PC-3 (cell line): ENCODE measurements around the gene ASB7. TPM values are rescaled to one million over a fixed set of nuclear protein-coding genes. Genes with fewer than 3 reads are reported as not detected.

Source experiments
- ATAC-seq: fragments of 200-7000 bp; cut with Tn5 transposase; 2 replicates; pipeline ENCODE4 v1.9.1; 2020; ENCODE audit warnings: mild to moderate bottlenecking, moderate library complexity
- BruUV-seq: library from RNA; stranded (reverse); fragments of 400-500 nt; replicated peaks from 2 replicates; lab custom pipeline; 2021; lab: Mats Ljungman, UMichigan
- CTCF ChIA-PET: fragments of 300-600 bp; sonication (Branson Sonifier 250); formaldehyde crosslinking; loops from one replicate; lab custom pipeline; 2022; ENCODE audit warnings: antibody characterized with exemption; lab: Charles Lee
- POLR2A ChIA-PET: fragments of 300-600 bp; sonication (Branson Sonifier 250); formaldehyde crosslinking; loops from one replicate; lab custom pipeline; 2022; ENCODE audit warnings: antibody characterized with exemption; ENCODE audit not compliant: unreplicated experiment; lab: Charles Lee
- DNase-seq: peaks from one replicate; pipeline ENCODE4 v3.0.0-alpha.2; 2015
- H2AFZ ChIP-seq: fragments of 300-600 bp; sonication (generic); 2 replicates; pipeline ENCODE4 v1.6.0; 2016; ENCODE audit warnings: antibody characterized with exemption, low read length
- H3F3A ChIP-seq: fragments of 300-600 bp; sonication (generic); one replicate; pipeline ENCODE4 v1.6.0; 2017; ENCODE audit warnings: antibody characterized with exemption, low read length, control low read depth, mild to moderate bottlenecking; ENCODE audit not compliant: unreplicated experiment
- H3K27ac ChIP-seq: fragments of 300-600 bp; sonication (generic); 2 replicates; pipeline ENCODE4 v1.5.1; 2016; ENCODE audit warnings: mild to moderate bottlenecking, low read length
- H3K27me3 ChIP-seq: fragments of 300-600 bp; sonication (generic); 2 replicates; pipeline ENCODE4 v1.6.1; 2016; ENCODE audit warnings: low read length, mixed read lengths
- H3K36me3 ChIP-seq: fragments of 300-600 bp; sonication (generic); 2 replicates; pipeline ENCODE4 v1.6.1; 2016; ENCODE audit warnings: low read depth, mixed run types, low read length, mixed read lengths
- H3K4me1 ChIP-seq: fragments of 300-600 bp; sonication (generic); 2 replicates; pipeline ENCODE4 v1.5.1; 2016; ENCODE audit warnings: low read length; ENCODE audit not compliant: insufficient read depth
- H3K4me2 ChIP-seq: fragments of 300-600 bp; sonication (generic); 2 replicates; pipeline ENCODE4 v1.6.0; 2016; ENCODE audit warnings: low read length
- H3K4me3 ChIP-seq: fragments of 300-600 bp; sonication (generic); 2 replicates; pipeline ENCODE4 v1.5.1; 2016; ENCODE audit warnings: mild to moderate bottlenecking, low read length, mixed read lengths
- H3K79me2 ChIP-seq: fragments of 300-600 bp; sonication (generic); 2 replicates; pipeline ENCODE4 v1.6.1; 2017; ENCODE audit warnings: low read length, mixed read lengths
- H3K9ac ChIP-seq: fragments of 300-600 bp; sonication (generic); 2 replicates; pipeline ENCODE4 v1.6.0; 2016; ENCODE audit warnings: mild to moderate bottlenecking, low read length
- H3K9me2 ChIP-seq: fragments of 300-600 bp; sonication (generic); replicated peaks from 2 replicates; pipeline ENCODE4 v1.6.1; 2016; ENCODE audit warnings: mixed run types, low read length, mixed read lengths
- H3K9me3 ChIP-seq: fragments of 300-600 bp; sonication (generic); 2 replicates; pipeline ENCODE4 v1.6.1; 2016; ENCODE audit warnings: low read length, mixed read lengths
- H4K20me1 ChIP-seq: fragments of 300-600 bp; sonication (generic); 2 replicates; pipeline ENCODE4 v1.6.1; 2016; ENCODE audit warnings: low read length, mixed read lengths
- EZH2 ChIP-seq: fragments of 300-600 bp; sonication (generic); IDR thresholded peaks from one replicate; pipeline ENCODE4 v1.6.1; 2017; ENCODE audit warnings: antibody characterized with exemption, mild to moderate bottlenecking, low read length; ENCODE audit not compliant: unreplicated experiment
- EZH2phosphoT487 ChIP-seq: fragments of 300-600 bp; sonication (generic); IDR thresholded peaks from 2 replicates; pipeline ENCODE4 v1.6.1; 2018; ENCODE audit warnings: mild to moderate bottlenecking, antibody characterized with exemption, low read length, borderline replicate concordance
- intact Hi-C: fragments of 100-400 bp; cut with micrococcal nuclease; formaldehyde crosslinking; loops from 2 replicates; pipeline ENCODE4 v1.9.0; 2023
- total RNA-seq: library from RNA; depleted of rRNA; stranded (reverse); fragments of >200 nt; gene quantifications from 2 replicates; pipeline ENCODE4 v1.2.3, GENCODE V29; 2014
- TF ChIP-seq, protein P1 (sequence below): fragments of 300-600 bp; sonication (generic); conservative IDR thresholded peaks from 2 replicates; pipeline ENCODE4 v1.5.1; 2017; ENCODE audit warnings: antibody characterized with exemption, low read depth, mild to moderate bottlenecking, low read length

ASB7 gene
- total RNA-seq, 1 experiment from 2014 or later, result 7.8 TPM

DNA sequence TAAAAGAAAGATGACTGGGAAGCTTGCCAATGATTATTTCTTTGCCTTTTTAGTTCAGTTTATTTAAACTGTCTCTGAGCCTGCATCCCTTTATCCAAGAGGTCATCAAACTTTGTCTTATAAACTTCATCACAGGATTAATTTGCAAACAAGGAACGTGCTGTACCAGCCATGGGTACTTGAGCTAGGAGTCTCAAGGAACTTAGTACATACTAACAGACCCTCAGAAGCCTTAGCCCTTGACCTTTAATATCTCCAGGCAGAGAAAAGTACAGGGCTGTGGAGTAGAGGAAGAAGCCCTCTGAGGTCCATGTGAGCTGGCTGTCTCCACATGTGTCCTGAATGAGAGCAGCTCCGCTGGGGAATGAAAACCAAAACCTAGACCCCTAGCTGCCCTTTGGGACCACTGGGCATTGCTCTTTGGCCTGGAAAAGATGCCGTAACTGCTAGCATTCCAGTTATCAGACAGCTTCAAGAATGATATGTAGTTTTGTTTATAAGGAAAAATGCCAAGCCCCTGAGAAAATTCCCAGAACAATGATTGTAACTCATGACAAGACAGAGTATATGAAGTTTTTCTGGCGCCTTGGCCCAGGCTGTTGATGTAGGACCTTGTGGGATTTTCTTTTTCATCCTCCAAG, 92.1 kb downstream of the ASB7 start:
- no peak for ATAC-seq
- Histone ChIP-seq H3K27me3 (no peaks in the 10 kb centered on the region), H3K9me2 (no peaks in the 10 kb centered on the region), H3K36me3 (peaks cover 4% of the 10 kb centered on the region; the same call in 1 of the 2 replicates), H4K20me1 (no peaks in the 10 kb centered on the region), H3K27ac (peak overlapping the region; percentile 62; the same call in 1 of the 2 replicates), H3K79me2 (no peaks in the 10 kb centered on the region), H2AFZ (no peak overlapping the region), H3K4me1 (peaks cover 20% of the 10 kb centered on the region), H3K9ac (no peak overlapping the region), H3K4me2 (no peak overlapping the region), H3K9me3 (no peaks in the 10 kb centered on the region), H3K4me3 (no peak overlapping the region), H3F3A (no peaks in the 10 kb centered on the region)
- DNase-seq, result no peak
- no TSS peak for BruUV-seq
- no peak for TF ChIP-seq EZH2phosphoT487
- TF ChIP-seq EZH2, result no peak
- TF ChIP-seq, protein P1, sequence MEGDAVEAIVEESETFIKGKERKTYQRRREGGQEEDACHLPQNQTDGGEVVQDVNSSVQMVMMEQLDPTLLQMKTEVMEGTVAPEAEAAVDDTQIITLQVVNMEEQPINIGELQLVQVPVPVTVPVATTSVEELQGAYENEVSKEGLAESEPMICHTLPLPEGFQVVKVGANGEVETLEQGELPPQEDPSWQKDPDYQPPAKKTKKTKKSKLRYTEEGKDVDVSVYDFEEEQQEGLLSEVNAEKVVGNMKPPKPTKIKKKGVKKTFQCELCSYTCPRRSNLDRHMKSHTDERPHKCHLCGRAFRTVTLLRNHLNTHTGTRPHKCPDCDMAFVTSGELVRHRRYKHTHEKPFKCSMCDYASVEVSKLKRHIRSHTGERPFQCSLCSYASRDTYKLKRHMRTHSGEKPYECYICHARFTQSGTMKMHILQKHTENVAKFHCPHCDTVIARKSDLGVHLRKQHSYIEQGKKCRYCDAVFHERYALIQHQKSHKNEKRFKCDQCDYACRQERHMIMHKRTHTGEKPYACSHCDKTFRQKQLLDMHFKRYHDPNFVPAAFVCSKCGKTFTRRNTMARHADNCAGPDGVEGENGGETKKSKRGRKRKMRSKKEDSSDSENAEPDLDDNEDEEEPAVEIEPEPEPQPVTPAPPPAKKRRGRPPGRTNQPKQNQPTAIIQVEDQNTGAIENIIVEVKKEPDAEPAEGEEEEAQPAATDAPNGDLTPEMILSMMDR, result no peak
- ChIA-PET POLR2A (no interaction called here), CTCF (no interaction called here)
- intact Hi-C loops, result no loop called here

DNA sequence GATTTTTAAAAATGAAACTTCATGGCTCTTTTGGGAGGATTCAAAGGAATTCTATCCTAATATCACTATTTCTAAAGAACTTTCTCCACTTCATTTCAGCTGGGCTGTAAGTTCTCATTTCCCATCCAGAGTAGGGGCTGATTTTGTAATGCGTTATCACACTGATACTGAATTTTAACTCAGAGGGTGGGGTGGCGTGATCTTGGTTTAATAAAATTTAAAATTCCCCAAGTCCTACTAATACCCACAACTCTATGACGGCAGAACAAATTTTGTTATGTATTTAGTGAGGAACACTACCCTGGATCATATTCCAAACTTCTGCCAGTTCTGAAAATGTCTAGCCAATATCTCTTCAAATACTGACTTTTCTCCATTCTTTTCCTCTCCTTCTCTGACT, 92.7 kb downstream of the ASB7 start:
- ChIA-PET POLR2A (no interaction called here), CTCF (no interaction called here)
- no peak overlapping the region for H2AFZ ChIP-seq
- no peak overlapping the region for H3K4me2 ChIP-seq
- H3K27me3 ChIP-seq, result no peaks in the 10 kb centered on the region
- intact Hi-C loops, result no loop called here
- no peak overlapping the region for H3K9ac ChIP-seq
- peaks cover 4% of the 10 kb centered on the region; the same call in 1 of the 2 replicates for H3K36me3 ChIP-seq
- DNase-seq (no peak), ATAC-seq (no peak)
- no peaks in the 10 kb centered on the region for H4K20me1 ChIP-seq
- TF ChIP-seq, protein P1, result no peak
- no peak for TF ChIP-seq EZH2phosphoT487
- TF ChIP-seq EZH2, result no peak
- peaks cover 20% of the 10 kb centered on the region for H3K4me1 ChIP-seq
- H3K9me2 ChIP-seq, result no peaks in the 10 kb centered on the region
- no peaks in the 10 kb centered on the region for H3K79me2 ChIP-seq
- H3K4me3 ChIP-seq, result no peak overlapping the region
- H3F3A ChIP-seq, result no peaks in the 10 kb centered on the region
- BruUV-seq, result no TSS peak
- no peaks in the 10 kb centered on the region for H3K9me3 ChIP-seq
- H3K27ac ChIP-seq, result no peak overlapping the region

DNA sequence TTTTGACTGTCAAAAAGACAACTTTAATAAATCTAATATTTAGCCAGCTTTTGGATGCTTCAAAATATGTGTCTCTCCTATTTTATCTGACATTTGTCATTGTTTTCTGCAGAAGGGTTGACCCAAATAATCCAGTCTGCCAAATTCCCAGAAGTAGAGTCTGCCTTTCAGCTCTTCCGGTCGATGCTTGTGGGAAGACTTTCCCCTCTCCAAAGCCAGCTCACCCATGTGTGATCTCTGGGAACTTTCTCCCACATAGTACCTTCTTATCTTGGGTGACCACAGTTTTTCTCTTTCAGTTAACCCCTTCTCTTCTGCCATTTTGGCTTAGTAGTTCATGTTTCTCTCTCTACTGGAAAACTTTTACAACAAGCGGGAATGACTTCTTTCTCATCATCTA, 94.1 kb downstream of the ASB7 start:
- ChIA-PET POLR2A (interaction anchor here (0.6 to 1.0 kb wide), 2 partner anchors 147 to 222 kb away, joined by 3 read pairs; no protein-coding TSS in a partner anchor), CTCF (no interaction called here)
- Histone ChIP-seq H3K9ac (no peak overlapping the region), H3F3A (no peaks in the 10 kb centered on the region), H3K4me2 (no peak overlapping the region), H3K27me3 (no peaks in the 10 kb centered on the region), H2AFZ (no peak overlapping the region), H3K4me3 (no peak overlapping the region), H3K4me1 (peaks cover 20% of the 10 kb centered on the region), H3K9me2 (no peaks in the 10 kb centered on the region), H4K20me1 (no peaks in the 10 kb centered on the region), H3K9me3 (no peaks in the 10 kb centered on the region), H3K36me3 (peaks cover 4% of the 10 kb centered on the region; the same call in 1 of the 2 replicates), H3K79me2 (no peaks in the 10 kb centered on the region), H3K27ac (no peak overlapping the region)
- intact Hi-C loops, result no loop called here
- DNase-seq (no peak), ATAC-seq (no peak)
- TF ChIP-seq EZH2 (no peak), EZH2phosphoT487 (no peak)
- TF ChIP-seq, protein P1, result no peak
- no TSS peak for BruUV-seq
